ENCODE results near the gene SLC50A1. TPM values are rescaled to one million over a fixed set of nuclear protein-coding genes. Genes with fewer than 3 reads are reported as not detected.

SLC50A1 gene
- total and polyA plus RNA-seq, 12 donors, result 5.5 to 33.7 (median 8.2) TPM

DNA sequence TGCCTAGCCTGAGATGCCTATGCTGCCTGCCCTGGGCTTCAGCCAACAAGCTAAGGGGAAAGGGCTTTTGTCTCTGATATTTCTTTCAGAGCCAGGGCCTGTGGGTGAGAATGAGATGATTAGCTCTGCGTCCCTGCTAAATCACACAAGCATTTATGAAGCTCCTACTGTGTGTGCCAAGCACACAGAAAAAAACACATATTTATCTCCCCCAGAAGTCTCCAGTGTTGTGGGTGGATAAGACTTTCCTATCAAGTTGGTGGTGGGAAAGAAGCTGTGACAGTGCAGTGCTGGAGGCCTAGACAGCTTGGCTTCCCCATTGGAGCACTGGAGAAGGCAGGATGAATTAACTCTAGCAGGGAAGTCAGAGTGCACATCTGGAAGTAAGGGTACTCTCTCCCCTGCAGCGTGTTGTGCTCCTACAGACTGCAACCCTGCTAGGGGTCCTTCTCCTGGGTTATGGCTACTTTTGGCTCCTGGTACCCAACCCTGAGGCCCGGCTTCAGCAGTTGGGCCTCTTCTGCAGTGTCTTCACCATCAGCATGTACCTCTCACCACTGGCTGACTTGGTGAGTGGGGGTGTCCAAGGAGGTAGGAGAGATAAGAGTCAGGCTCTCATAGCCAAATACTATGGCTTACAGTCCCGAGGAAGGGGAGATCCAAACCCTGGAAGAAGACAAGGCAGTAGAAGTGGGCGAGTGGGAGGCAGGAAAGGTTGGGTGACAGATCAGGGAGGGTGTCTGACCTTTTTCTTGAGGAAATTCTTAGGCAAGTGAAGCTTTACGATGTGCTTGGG, 1.7 kb downstream of the SLC50A1 start:
- H3K9me3 ChIP-seq, result no peaks in the 10 kb centered on the region
- peak overlapping the region in 8 of 10 donors; percentile 90 to 100 (median 99) for H3K27ac ChIP-seq
- H3K36me3 ChIP-seq, result peaks cover 0 to 48% (median 17%) of the 10 kb centered on the region in 9 donors
- 76 to 79% methylated on average over 6 of the region's 6 CpGs for WGBS, 2 donors
- intact Hi-C loops (cut with DNase I), result loop anchor here in 2 of 10 donors (5.0 kb wide), 2 partner anchors 35 to 50 kb away; partner anchors contain the start of genes KRTCAP2 (in 1 of the 2) and TRIM46 (in 1 of the 2)
- ATAC-seq, result no peak
- H3K4me1 ChIP-seq, result peaks cover 8 to 74% (median 59%) of the 10 kb centered on the region in 9 donors
- DNase-seq, result no peak
- TF ChIP-seq, protein P1, sequence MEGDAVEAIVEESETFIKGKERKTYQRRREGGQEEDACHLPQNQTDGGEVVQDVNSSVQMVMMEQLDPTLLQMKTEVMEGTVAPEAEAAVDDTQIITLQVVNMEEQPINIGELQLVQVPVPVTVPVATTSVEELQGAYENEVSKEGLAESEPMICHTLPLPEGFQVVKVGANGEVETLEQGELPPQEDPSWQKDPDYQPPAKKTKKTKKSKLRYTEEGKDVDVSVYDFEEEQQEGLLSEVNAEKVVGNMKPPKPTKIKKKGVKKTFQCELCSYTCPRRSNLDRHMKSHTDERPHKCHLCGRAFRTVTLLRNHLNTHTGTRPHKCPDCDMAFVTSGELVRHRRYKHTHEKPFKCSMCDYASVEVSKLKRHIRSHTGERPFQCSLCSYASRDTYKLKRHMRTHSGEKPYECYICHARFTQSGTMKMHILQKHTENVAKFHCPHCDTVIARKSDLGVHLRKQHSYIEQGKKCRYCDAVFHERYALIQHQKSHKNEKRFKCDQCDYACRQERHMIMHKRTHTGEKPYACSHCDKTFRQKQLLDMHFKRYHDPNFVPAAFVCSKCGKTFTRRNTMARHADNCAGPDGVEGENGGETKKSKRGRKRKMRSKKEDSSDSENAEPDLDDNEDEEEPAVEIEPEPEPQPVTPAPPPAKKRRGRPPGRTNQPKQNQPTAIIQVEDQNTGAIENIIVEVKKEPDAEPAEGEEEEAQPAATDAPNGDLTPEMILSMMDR (IDR thresholded peaks at IDR 0.05), result no peak
- H3K27me3 ChIP-seq, result no peaks in the 10 kb centered on the region
- H3K4me3 ChIP-seq, result peak overlapping the region in 6 of 10 donors; percentile 65 to 76 (median 68)

DNA sequence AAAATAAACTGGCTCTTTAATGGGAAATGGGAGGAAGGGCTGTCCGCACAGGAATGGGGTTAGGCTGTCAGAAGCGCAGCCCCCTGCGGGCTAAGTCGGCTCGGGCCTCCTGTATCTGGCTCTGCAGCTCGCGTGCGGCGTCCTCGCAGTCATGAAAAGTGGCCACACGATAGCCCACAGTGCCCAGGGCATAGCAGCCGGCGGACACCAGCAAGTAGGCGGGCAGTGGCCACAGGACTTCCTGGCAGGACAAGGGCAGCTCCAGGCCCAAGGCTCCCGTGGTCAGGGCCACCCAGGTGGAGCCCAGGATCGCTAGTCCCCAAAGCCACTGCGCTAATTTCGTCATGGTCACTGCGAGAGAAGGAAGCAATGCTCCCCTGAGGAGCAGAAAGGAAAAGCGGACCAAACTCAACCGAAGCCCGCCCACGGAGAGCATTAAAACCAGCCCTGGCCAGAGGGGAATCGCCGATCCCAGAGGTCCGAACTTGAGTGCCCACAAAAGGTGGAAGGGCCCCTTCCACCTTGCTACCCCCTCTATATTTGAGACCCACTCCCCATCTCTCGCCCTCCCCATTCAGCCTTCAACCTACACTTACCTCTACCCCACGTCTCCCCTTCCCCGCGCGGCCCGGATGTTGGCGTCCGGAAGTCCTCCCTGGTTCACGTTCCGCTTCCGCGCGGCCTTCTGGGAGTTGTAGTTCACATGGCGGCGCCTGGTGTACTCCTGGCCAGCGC, 4.4 kb downstream of the SLC50A1 start, which contains the start of gene DPM3:
Gene DPM3 (minus strand): TSS at position 637 of the 735 bp plus-strand sequence. CDS start 291 bp downstream, at position 346.
- peaks cover 0 to 22% (median 0%) of the 10 kb centered on the region in 9 donors for H3K36me3 ChIP-seq
- ATAC-seq, result peak; percentile 65 to 84 (median 78)
- H3K27ac ChIP-seq, result peak within 1 kb of the TSS; percentile 66 to 96 (median 92)
- H3K4me1 ChIP-seq, result peaks cover 4 to 46% (median 32%) of the 10 kb centered on the region in 9 donors
- TF ChIP-seq, protein P1 (IDR thresholded peaks at IDR 0.05), result peak in 1 of 9 donors; percentile 6
- 0 to 1% methylated on average over 42 of the region's 42 CpGs for WGBS, 2 donors
- intact Hi-C loops (cut with DNase I), result loop anchor here in 2 of 10 donors (5.0 kb wide), 2 partner anchors 32 to 53 kb away; partner anchors contain the start of genes KRTCAP2 (in 1 of the 2) and TRIM46 (in 1 of the 2)
- DNase-seq, result peak; percentile 90 to 92
- H3K9me3 ChIP-seq, result no peaks in the 10 kb centered on the region
- peak within 1 kb of the TSS; percentile 52 to 95 (median 84) for H3K4me3 ChIP-seq
- H3K27me3 ChIP-seq, result no peaks in the 10 kb centered on the region

DNA sequence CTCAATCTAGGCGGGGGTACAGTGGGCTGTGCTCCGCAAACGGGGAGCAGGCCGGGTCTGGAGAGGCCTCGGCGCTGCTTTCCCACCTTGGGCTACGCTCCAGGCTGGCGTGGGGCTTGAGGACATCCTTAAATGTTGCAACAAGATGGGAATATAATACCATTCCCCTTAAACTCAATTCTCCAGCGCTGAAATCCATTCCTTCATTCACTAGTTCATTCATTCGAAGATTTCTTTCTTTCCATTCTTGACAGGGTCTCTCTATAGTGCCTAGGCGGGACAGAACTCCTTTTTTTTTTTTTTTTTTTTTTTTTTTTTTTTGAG, 4.9 kb downstream of the SLC50A1 start:
- TF ChIP-seq, protein P1 (IDR thresholded peaks at IDR 0.05), result no peak
- Histone ChIP-seq H3K27me3 (no peaks in the 10 kb centered on the region), H3K9me3 (no peaks in the 10 kb centered on the region), H3K27ac (peak overlapping the region in 9 of 10 donors; percentile 87 to 96 (median 93)), H3K4me3 (peak overlapping the region in 9 of 10 donors; percentile 63 to 95 (median 84)), H3K36me3 (peaks cover 0 to 22% (median 0%) of the 10 kb centered on the region in 9 donors), H3K4me1 (peaks cover 4 to 43% (median 28%) of the 10 kb centered on the region in 9 donors)
- WGBS, 2 donors, result 6 to 7% methylated on average over 11 of the region's 11 CpGs
- intact Hi-C loops (cut with DNase I), result no loop called here
- ATAC-seq (no peak), DNase-seq (no peak)

DNA sequence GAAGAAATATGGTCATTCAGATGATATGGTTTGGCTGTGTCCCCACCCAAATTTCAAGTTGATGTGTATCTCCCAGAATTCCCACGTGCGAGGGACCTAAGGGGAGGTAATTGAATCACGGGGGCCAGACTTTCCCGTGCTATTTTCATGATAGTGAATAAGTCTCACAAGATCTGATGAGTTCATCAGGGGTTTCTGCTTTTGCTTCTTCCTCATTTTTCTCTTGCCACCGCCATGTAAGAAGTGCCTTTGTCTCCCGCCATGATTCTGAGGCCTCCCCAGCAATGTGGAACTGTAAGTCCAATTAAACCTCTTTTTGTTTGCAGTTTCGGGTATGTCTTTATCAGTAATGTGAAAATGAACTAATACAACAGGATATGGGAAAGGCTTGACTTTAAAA, 6.1 kb downstream of the SLC50A1 start:
- whole genome bisulfite sequencing, 2 donors, result 82 to 90% methylated on average over 7 of the region's 7 CpGs
- no peaks in the 10 kb centered on the region for H3K27me3 ChIP-seq
- intact Hi-C loops (cut with DNase I), result no loop called here
- no peak overlapping the region for H3K4me3 ChIP-seq
- no peak overlapping the region for H3K27ac ChIP-seq
- no peaks in the 10 kb centered on the region for H3K9me3 ChIP-seq
- TF ChIP-seq, protein P1 (IDR thresholded peaks at IDR 0.05), result no peak
- DNase-seq, result no peak
- ATAC-seq, result no peak
- H3K36me3 ChIP-seq, result peaks cover 0 to 22% (median 0%) of the 10 kb centered on the region in 9 donors
- H3K4me1 ChIP-seq, result peaks cover 3 to 35% (median 25%) of the 10 kb centered on the region in 9 donors
